ENCODE measurements around the gene IFNA21.
"Not testable (repeated sequence)": the region's sequence is repeated elsewhere in the genome, so short reads cannot be mapped to it uniquely, and the experiment has no call there.

IFNA21 gene

DNA sequence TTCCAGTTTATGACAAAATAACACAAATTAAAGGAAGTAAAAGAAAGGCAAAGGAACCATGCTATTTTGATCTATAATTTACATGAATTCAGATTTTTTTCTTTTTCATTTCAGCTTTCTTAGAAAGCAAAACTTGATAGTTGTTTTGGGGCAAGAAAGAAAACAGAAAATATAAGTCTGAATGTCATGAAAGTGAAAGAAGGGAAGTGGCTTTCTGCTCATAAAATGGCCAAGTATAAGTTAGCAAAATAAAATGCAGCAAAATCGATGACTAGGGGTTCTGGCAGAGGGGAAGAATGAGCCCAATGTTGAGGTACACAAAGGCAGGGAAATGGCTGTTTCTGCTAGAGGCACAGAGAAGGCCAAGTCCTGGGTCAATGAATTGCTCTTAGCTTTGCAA is 21.9 kb downstream of the IFNA21 start:
- DNase-seq (ENCODE audit: low read depth in 1 of 2, low spot score in 1 of 2), result no peak

- DNase-seq (ENCODE audit: low read depth in 1 of 2, low spot score in 1 of 2), result no peak
Observed at GRCh38 chr9:21141427-21141882, 25.0 kb downstream of the IFNA21 start, which contains the start of gene IFNW1. IFNW1 (minus strand) TSS chr9:21141832; CDS start chr9:21141570, 262 bp downstream.

DNA sequence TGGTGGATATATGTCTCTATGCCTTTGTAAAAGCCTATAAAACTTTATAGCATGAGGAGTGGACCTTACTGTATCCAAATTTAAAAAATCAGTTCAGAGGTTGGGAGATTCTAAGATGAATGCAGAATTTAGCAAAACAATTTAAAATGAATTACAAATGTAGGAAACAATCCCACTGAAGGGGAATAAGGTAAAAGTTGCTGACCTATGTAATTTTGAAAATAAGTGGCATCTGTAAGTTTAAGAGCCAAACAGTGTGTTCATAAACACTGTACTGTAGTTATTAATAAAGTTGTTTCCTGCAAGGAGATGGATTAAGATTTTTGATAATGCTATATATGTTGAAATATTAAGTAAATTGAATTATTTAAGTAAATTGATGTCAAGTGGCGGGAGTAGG is 29.4 kb downstream of the IFNA21 start:
- no peak for DNase-seq (ENCODE audit: low read depth in 1 of 2, low spot score in 1 of 2)

- no peak for DNase-seq (ENCODE audit: low read depth in 1 of 2, low spot score in 1 of 2)
Observed at GRCh38 chr9:21135736-21136135, 30.7 kb downstream of the IFNA21 start.

GRCh38 chr9:21128186-21128585 is 38.3 kb downstream of the IFNA21 start:
- not testable (repeated sequence) for DNase-seq (ENCODE audit: low read depth in 1 of 2, low spot score in 1 of 2)

DNA sequence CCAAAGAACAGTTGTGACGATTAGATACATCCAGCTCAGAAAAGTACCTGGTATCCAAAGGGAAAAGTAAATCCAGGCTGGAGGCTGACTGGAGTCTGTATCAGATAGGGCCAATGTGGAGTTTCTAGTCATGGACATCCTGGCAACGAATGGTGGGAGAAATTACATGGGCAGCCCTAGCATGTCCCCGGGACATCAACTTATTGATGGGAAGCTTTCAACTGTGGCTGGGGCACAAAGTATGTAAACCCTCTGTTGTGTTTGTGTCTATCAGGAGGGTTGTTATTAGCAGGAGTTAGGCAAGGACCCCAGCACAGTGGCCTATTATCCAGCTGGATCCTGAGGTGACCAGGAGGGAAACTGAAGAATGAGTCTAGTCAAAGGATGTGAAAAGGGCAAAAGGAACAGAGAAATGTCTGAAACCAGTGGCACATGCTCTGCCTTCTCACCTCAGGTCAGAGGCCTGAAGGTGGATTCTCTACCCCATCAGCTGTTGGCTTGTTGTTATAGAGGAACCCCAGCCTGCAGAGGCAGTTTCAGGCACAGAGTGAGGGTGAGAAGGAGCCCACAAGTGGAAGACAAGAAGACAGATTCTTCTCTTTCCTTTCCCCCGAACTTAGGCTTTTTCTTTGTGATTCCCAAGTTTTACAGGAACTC is 44.7 kb downstream of the IFNA21 start:
- DNase-seq (ENCODE audit: low read depth in 1 of 2, low spot score in 1 of 2), result no peak

GRCh38 chr9:21121079-21121478 is 45.4 kb downstream of the IFNA21 start:
- DNase-seq (ENCODE audit: low read depth in 1 of 2, low spot score in 1 of 2), result no peak

DNA sequence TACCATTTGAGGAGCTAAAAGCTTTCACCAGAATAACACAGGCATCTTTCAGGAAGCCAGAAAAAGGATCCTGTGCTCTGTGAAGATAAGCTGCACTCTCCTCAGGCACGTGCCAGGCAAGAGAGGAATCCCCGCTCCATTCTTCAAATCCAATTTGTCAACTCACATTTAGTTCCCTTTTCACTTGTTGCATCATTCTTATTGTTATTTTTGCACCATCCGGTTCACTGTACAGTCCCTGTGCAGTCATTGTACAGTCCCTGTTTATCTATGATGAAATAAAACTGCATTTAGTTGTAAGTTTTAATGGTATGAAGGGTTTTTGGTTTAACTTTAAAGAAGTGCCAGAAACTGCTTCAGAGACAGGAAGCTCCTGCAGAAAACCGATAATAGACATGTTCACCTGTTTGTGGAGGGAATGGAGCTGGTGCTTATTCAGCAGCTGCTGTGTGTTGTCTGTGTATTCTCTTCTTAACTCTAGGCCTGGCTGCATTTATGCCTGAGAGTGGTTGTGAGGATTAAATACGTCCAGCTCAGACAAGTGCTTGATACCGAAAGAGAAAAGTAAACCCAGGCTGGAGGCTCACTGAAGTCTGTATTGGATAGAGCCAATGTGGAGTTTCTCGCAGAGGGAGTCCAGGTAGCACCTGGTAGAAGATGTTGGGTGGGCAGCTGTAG is 47.2 kb downstream of the IFNA21 start:
- DNase-seq (ENCODE audit: low read depth in 1 of 2, low spot score in 1 of 2), result no peak
